Middle frontal gyrus (tissue), 1 donor: ENCODE data around the gene PIP5K1C.
"Not testable (repeated sequence)": the region's sequence is repeated elsewhere in the genome, so short reads cannot be mapped to it uniquely, and the experiment has no call there.

ENCODE experiments used
- DNase-seq: peaks from one replicate; pipeline ENCODE4 v3.0.0-alpha.2; 2015; ENCODE audit warnings: low spot score; ENCODE audit errors: extremely low spot score

The PIP5K1C gene

GRCh38 chr19:3678188-3678587, 22.1 kb downstream of the PIP5K1C start:
- DNase-seq, result no peak

GRCh38 chr19:3674784-3675543, 25.3 kb downstream of the PIP5K1C start:
- DNase-seq, result no peak

- no peak for DNase-seq
Measured at GRCh38 chr19:3673506-3674439, 26.5 kb downstream of the PIP5K1C start.

- no peak for DNase-seq
Measured at GRCh38 chr19:3672993-3673392, 27.3 kb downstream of the PIP5K1C start.

GRCh38 chr19:3672575-3672948, 27.7 kb downstream of the PIP5K1C start:
- no peak for DNase-seq

- DNase-seq, result no peak
Measured at GRCh38 chr19:3671680-3672574, 28.3 kb downstream of the PIP5K1C start.

- DNase-seq, result no peak
Measured at GRCh38 chr19:3670796-3671679, 29.2 kb downstream of the PIP5K1C start.

- DNase-seq, result no peak
Measured at GRCh38 chr19:3669947-3670795, 30.1 kb downstream of the PIP5K1C start.

- no peak for DNase-seq
Measured at GRCh38 chr19:3669082-3669946, 31.0 kb downstream of the PIP5K1C start.

GRCh38 chr19:3668331-3669081, 31.8 kb downstream of the PIP5K1C start:
- no peak for DNase-seq

- DNase-seq, result no peak
Measured at GRCh38 chr19:3667766-3668165, 32.5 kb downstream of the PIP5K1C start.

- DNase-seq, result no peak
Measured at GRCh38 chr19:3667037-3667638, 33.1 kb downstream of the PIP5K1C start.

GRCh38 chr19:3666545-3666856, 33.8 kb downstream of the PIP5K1C start:
- not testable (repeated sequence) for DNase-seq

- DNase-seq, result no peak
Measured at GRCh38 chr19:3665681-3666544, 34.4 kb downstream of the PIP5K1C start.

- DNase-seq, result no peak
Measured at GRCh38 chr19:3664879-3665642, 35.2 kb downstream of the PIP5K1C start.

- DNase-seq, result no peak
Measured at GRCh38 chr19:3663838-3664237, 36.4 kb downstream of the PIP5K1C start.
